ENCODE measurements around the gene RNF144A.

The RNF144A gene

GRCh38 chr2:6942848-6943247 lies 25.6 kb downstream of the RNF144A start:
- in situ Hi-C loops (cut with MboI; ENCODE audit: low pct_unique_long_range_greater_than_20kb, low sequenced_read_pairs), result no loop called here
- DNase-seq, result no peak

GRCh38 chr2:6943523-6943922 lies 26.3 kb downstream of the RNF144A start:
- in situ Hi-C loops (cut with MboI; ENCODE audit: low pct_unique_long_range_greater_than_20kb, low sequenced_read_pairs), result no loop called here
- no peak for DNase-seq

DNA sequence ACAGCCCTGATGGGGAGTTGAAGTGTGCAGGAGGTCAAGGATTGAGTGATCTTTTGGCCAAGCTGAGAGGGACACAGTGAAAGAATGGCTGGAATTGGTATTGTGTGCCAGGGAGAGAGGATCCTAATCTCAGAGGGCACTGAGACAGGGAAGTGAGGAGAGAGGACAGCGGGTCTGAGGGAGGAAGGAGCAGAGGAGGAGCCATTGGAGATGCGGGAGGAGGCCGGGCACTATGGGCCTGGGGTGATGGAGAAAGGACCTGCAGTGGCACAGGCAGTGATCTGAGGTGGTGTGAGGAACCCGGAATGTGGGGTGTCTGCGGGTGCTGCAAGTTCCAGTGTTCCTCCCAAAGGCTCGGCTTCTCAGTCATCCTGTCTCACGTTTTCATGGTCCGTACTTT lies 26.8 kb downstream of the RNF144A start:
- DNase-seq, result no peak
- in situ Hi-C loops (cut with MboI; ENCODE audit: low pct_unique_long_range_greater_than_20kb, low sequenced_read_pairs), result no loop called here

DNA sequence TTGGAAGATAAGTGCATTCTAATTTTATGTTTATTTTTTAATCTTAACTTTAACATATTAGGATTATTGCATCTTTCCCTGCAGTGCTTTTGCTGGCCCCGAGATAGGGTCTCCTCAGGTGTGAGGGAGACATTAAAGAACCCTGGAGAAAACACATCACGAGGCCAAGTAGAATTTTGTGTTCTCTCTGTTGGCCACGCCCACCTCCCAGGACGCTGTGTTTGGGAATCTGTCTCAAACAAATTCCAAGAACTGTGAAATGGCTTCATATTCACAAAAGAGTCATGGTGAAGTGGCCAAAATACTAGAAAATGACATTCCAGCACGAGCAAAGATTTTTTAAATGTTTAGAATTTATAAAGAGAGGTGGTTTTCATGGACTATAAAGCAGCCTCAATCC lies 27.3 kb downstream of the RNF144A start:
- in situ Hi-C loops (cut with MboI; ENCODE audit: low pct_unique_long_range_greater_than_20kb, low sequenced_read_pairs), result no loop called here
- no peak for DNase-seq

- in situ Hi-C loops (cut with MboI; ENCODE audit: low pct_unique_long_range_greater_than_20kb, low sequenced_read_pairs), result no loop called here
- DNase-seq, result peak; percentile 28
These were observed 28.0 kb downstream of the RNF144A start for GRCh38 chr2:6945087-6945813.

- DNase-seq, result no peak
- in situ Hi-C loops (cut with MboI; ENCODE audit: low pct_unique_long_range_greater_than_20kb, low sequenced_read_pairs), result no loop called here
These were observed 28.6 kb downstream of the RNF144A start for GRCh38 chr2:6945821-6946220.

DNA sequence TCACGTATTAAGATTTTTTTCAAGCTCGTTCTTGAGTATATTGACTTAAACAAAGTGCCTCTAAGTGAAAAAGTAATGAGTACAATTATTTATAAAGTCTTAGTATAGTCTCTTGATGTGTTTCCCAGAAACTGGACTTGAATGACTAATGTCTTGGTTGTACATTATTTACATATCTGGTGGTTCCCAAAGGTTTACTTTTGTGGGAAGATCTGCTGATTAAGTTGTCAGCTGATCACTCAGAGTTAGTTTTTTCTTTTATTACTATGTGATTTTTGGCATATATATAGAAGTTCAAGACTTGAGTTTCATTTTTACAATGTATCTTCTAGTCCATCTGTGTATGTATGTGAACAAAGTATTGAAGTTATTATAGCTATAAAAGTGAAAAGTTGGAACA lies 29.5 kb downstream of the RNF144A start:
- no peak for DNase-seq
- in situ Hi-C loops (cut with MboI; ENCODE audit: low pct_unique_long_range_greater_than_20kb, low sequenced_read_pairs), result no loop called here

- in situ Hi-C loops (cut with MboI; ENCODE audit: low pct_unique_long_range_greater_than_20kb, low sequenced_read_pairs), result no loop called here
- DNase-seq, result no peak
These were observed 30.9 kb downstream of the RNF144A start for GRCh38 chr2:6947929-6948676.

DNA sequence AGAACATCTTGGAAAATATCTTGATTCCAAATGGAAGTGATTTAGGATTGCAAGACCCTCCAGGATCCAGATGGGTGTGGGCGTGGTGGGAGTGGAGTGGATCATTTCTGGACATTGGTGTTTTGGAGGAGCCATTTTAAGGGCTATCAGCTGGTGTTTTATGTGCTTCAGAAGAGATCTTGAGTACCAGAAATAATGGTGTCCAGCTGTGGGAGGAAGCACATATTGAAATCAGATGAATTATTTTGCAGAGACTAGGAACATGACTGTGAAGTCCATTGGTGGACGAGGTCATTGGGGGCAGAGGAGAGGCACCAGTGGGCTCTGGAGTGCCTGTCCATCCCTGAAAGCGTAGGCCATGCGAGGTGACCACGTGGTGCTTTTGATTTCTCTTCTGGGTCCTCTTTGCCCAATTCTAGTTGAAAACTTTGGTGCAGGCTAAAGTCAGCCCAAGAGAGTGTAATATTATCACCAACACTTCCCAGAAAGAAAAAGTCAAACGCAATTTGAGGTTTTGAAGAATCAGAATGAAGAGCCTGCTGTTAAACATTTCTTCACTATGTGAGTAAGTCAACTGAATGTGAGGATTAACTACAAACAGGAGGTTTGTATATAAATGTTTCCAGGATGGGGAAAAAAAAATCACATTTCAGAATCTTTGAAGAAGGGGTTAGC lies 31.6 kb downstream of the RNF144A start:
- DNase-seq, result no peak
- in situ Hi-C loops (cut with MboI; ENCODE audit: low pct_unique_long_range_greater_than_20kb, low sequenced_read_pairs), result no loop called here

GRCh38 chr2:6951046-6951445 lies 33.8 kb downstream of the RNF144A start:
- in situ Hi-C loops (cut with MboI; ENCODE audit: low pct_unique_long_range_greater_than_20kb, low sequenced_read_pairs), result no loop called here

GRCh38 chr2:6952101-6952500 lies 34.9 kb downstream of the RNF144A start:
- in situ Hi-C loops (cut with MboI; ENCODE audit: low pct_unique_long_range_greater_than_20kb, low sequenced_read_pairs), result no loop called here
- DNase-seq, result no peak

More at GRCh38 chr2:6951046-6951445, 33.8 kb downstream of the RNF144A start:
- no peak for DNase-seq

DNA sequence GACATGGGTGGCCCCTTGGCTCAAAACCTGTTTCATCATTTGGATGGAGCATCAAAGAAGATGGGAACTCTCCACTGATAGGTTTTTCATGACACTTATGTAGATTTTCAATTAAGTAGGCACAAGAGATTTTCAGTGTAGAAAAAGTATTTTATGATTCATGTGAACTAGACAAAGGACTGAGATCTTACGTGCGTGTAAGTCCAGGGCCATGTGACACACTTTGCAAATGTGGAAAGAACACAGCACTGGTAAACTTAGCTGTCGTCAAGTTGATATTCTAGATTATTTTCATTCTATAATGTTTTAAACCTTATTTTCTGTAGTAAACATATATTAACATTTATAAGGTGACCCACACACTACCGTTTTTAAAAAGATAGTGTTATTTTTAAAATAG lies 37.4 kb downstream of the RNF144A start:
- no peak for DNase-seq
- in situ Hi-C loops (cut with MboI; ENCODE audit: low pct_unique_long_range_greater_than_20kb, low sequenced_read_pairs), result no loop called here

GRCh38 chr2:6955511-6956136 lies 38.4 kb downstream of the RNF144A start:
- in situ Hi-C loops (cut with MboI; ENCODE audit: low pct_unique_long_range_greater_than_20kb, low sequenced_read_pairs), result no loop called here
- no peak for DNase-seq

- DNase-seq, result no peak
- in situ Hi-C loops (cut with MboI; ENCODE audit: low pct_unique_long_range_greater_than_20kb, low sequenced_read_pairs), result no loop called here
These were observed 39.4 kb downstream of the RNF144A start for GRCh38 chr2:6956566-6956965.

GRCh38 chr2:6957031-6957714 lies 40.0 kb downstream of the RNF144A start:
- no peak for DNase-seq
- in situ Hi-C loops (cut with MboI; ENCODE audit: low pct_unique_long_range_greater_than_20kb, low sequenced_read_pairs), result no loop called here

GRCh38 chr2:6957910-6958615 lies 40.9 kb downstream of the RNF144A start:
- DNase-seq, result no peak
- in situ Hi-C loops (cut with MboI; ENCODE audit: low pct_unique_long_range_greater_than_20kb, low sequenced_read_pairs), result no loop called here

DNA sequence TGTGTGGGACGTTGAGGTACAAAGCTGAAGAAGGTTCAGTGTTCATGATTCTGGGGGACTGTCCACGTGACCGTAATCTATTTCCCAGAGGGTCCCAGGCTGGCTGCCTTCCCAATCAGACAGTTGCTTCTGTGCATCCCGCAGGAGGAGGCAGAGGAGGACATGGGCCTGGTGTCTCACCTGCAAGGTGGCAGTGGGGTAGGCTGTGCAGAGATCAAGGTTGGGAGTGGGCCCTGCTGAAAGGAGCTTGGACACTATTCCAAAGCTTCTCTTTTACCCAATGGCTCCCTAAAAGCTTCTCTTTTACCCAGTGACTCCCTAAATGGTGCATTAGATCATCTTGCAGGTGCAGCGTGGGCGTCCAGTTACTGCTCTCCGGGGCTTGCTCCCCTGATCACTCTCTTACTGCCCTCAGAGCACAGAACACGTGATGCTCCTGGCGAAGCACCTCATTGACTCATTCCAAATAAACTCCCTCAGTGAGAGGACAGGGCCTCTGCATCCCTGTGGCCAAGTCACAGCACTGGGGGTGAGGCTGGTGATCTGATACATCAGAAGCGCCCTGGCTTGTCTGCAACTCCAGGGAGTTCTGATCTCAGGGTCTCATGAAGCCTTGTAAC lies 41.5 kb downstream of the RNF144A start:
- no peak for DNase-seq
- in situ Hi-C loops (cut with MboI; ENCODE audit: low pct_unique_long_range_greater_than_20kb, low sequenced_read_pairs), result no loop called here

- in situ Hi-C loops (cut with MboI; ENCODE audit: low pct_unique_long_range_greater_than_20kb, low sequenced_read_pairs), result no loop called here
- DNase-seq, result no peak
These were observed 42.5 kb downstream of the RNF144A start for GRCh38 chr2:6959751-6960150.

Data from KBM-7 (cell line).